Measurements from ENCODE around the gene RBMX.
"Not testable (repeated sequence)": the region's sequence is repeated elsewhere in the genome, so short reads cannot be mapped to it uniquely, and the experiment has no call there.

The RBMX gene

GRCh38 chrX:136878423-136878822, 2.1 kb downstream of the RBMX start:
- DNase-seq (ENCODE audit: low read depth) = no peak

- not testable (repeated sequence) for DNase-seq (ENCODE audit: low read depth)
Measured at GRCh38 chrX:136874114-136874513, 6.4 kb downstream of the RBMX start.

DNA sequence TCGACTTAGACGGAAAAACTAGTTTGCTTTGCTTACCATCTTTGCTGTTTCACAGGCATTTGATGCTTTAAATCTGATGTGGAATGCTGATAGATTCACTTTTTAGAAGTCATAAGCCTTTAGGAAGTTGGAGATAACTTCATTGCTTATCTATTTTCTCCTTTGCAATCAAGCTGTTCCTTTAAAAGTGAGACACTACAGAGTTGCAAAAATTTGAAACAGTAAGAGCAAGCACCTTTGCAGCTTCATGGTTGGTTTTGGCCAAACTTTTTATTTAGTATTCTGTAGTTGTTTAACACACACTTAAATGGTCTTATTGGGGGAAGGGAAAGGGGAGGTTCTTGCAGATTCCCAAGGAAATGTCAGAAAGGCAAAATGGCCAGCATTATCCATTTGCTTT, 7.3 kb downstream of the RBMX start:
- DNase-seq (ENCODE audit: low read depth) = not testable (repeated sequence)

- no peak for DNase-seq (ENCODE audit: low read depth)
Measured at GRCh38 chrX:136872091-136872700, 8.3 kb downstream of the RBMX start.

GRCh38 chrX:136870064-136870463, 10.5 kb downstream of the RBMX start:
- DNase-seq (ENCODE audit: low read depth) = no peak

GRCh38 chrX:136868283-136869055, 12.1 kb downstream of the RBMX start:
- DNase-seq (ENCODE audit: low read depth) = no peak

DNA sequence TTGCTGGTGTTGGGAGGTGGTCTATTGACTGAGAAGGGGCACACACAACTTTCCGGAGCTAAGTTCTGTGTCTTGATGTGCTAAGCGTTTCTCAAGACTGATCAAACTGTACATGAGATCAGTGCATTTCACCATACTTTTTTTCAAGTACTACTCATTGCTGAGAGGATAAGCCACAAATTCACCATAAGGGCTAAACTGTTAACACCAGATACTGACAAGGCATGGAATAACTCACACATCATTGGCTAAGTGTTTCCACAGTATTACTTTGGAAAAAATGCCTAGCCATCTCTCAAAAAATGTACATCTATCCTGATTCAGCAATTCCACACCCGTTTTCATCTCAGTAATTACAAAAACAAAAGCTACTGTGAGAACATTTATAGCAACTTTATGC, 13.0 kb downstream of the RBMX start:
- no peak for DNase-seq (ENCODE audit: low read depth)

DNA sequence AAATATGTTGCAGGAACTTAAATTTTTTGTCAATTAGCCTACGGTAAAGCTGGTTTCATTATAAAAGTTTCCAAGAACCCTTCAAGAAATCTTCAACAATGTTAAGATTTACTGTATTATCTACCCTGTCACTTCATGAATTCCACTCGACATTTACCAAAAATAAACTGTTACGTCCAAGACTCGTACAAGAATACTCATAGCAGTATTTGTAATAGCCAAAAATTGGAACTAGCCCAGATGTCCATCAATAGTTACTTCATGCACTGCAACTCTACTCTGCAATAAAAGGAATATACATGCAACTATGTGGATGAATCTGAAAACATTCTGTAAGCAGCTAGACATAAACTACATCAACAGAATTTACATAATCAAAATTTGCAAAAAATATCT, 13.4 kb downstream of the RBMX start:
- DNase-seq (ENCODE audit: low read depth) = no peak

GRCh38 chrX:136866337-136867095, 14.0 kb downstream of the RBMX start:
- no peak for DNase-seq (ENCODE audit: low read depth)

- DNase-seq (ENCODE audit: low read depth) = no peak
Measured at GRCh38 chrX:136865270-136866158, 15.0 kb downstream of the RBMX start.

- no peak for DNase-seq (ENCODE audit: low read depth)
Measured at GRCh38 chrX:136863826-136864225, 16.7 kb downstream of the RBMX start.

GRCh38 chrX:136862546-136862945, 18.0 kb downstream of the RBMX start:
- DNase-seq (ENCODE audit: low read depth) = no peak

DNA sequence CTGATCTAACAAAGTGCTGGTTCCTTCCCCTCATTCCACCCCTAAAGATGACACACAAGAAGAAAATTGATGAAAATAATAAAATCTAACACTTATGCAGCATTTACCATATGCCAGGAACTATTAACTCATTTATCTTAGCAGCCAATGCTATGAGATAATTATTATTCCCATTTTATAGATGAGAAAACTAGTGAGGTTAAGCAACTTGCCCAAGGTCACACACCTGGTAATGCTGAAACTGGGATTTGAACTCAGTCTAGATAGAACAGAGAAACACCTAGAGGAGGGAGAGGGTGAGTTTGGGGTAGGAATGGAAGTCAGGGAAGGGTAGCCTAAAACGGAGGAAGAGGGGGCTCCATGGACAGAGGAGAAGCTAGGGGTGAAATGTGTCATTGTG, 18.6 kb downstream of the RBMX start:
- DNase-seq (ENCODE audit: low read depth) = no peak

DNA sequence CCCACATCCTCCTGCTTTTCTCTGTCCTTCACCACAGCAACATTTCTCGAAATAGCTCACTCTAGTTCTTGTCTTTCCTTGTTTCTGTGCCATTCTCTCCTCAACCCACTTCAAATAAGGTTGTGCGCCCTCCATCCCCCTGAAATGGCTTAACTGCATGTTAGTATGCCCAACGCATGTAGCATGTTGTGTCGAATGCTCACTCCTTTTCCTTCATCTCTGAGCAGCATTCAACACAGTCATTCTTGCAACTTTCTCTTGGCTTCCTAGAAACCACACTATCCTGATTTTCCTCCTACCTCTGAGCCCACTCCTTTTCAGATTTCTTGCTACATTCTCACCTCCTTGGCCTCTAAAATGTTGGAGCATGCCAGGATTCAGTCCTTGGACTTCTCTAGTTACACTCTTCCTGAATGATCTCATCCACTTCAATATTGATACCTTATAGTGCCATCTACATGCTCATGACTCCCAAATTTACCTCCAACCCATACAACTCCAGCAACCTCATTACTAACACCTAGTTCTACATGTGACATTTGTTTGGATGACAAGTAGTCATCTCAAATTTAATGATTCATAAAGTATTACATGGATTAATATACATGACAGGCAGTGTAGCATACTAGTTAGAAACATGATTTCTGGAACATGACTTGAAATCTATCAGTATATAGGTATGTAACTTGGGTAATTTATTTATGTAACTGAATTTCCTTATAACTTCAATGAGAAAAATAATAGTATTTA, 22.3 kb downstream of the RBMX start:
- DNase-seq (ENCODE audit: low read depth) = no peak

DNA sequence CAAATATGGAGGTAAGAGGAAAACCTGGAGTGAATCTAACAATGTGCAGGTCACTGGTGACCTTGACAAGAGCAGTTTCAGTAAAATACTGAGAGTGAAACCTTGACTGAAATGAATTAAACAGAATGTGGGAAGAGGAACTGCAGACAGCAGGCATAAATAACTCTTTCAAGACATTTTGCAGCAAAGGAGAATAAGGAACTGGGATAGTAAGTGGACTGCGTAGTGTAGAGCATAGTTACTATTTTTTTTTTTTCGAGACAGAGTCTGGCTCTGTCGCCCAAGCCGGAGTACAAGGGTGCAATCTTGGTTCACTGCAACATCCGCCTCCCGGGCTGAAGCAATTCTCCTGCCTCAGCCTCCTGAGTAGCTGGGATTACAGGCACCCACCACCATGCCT, 24.0 kb downstream of the RBMX start:
- DNase-seq (ENCODE audit: low read depth) = no peak

- DNase-seq (ENCODE audit: low read depth) = no peak
Measured at GRCh38 chrX:136856050-136856449, 24.5 kb downstream of the RBMX start.

- DNase-seq (ENCODE audit: low read depth) = no peak
Measured at GRCh38 chrX:136851526-136851925, 29.0 kb downstream of the RBMX start.

- no peak for DNase-seq (ENCODE audit: low read depth)
Measured at GRCh38 chrX:136850441-136851175, 29.9 kb downstream of the RBMX start.

- no peak for DNase-seq (ENCODE audit: low read depth)
Measured at GRCh38 chrX:136849395-136849794, 31.1 kb downstream of the RBMX start.

GRCh38 chrX:136847874-136848273, 32.7 kb downstream of the RBMX start:
- no peak for DNase-seq (ENCODE audit: low read depth)

- DNase-seq (ENCODE audit: low read depth) = no peak
Measured at GRCh38 chrX:136839196-136839595, 41.3 kb downstream of the RBMX start.

Data from T-helper 22 cell (primary cell).